T-helper 1 cell (primary cell): ENCODE results near the gene MACROH2A1.

Source experiments
- DNase-seq, 5 donors: peaks; one replicate each; pipeline ENCODE4 v3.0.0-alpha.2; 2012 to 2020

Gene MACROH2A1

GRCh38 chr5:135329066-135329912, 69.7 kb downstream of the MACROH2A1 start:
- DNase-seq, result no peak

GRCh38 chr5:135328128-135328687, 70.8 kb downstream of the MACROH2A1 start:
- DNase-seq, result no peak

DNA sequence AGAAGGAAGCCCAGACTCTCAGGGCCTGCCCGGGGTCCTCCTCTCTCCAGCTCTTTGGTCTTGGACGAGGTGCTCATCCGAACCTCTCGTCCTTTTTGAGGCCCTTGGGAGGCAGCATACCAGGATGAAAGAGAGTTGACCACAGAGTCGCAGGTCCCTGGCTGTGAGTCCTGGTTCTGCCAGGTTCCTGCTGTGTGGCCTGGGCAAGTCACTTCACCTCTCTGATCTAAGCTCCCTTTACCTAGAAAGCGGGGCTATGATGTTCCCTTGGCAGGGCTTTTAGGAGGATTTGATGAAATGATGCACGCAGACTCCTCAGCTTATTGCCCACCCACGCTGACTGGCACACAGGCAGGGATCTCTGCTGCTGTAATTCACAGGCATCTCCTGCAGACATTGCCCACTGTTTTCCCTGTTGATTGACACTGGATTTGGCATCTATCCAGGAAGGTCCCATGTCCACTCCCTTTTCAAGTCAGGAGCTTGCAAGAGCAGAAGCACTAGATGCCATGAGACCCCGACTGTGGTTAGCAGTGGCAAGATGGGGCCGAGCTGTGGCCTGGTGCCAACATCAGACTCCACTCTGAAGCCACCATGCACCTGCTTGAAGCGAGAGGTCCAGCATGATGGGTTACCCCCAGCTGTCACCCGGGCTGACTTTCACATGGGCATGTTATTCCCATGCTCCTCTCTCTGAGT, 71.5 kb downstream of the MACROH2A1 start:
- DNase-seq, result no peak

- no peak for DNase-seq
Measured at GRCh38 chr5:135326296-135327254, 72.5 kb downstream of the MACROH2A1 start.

DNA sequence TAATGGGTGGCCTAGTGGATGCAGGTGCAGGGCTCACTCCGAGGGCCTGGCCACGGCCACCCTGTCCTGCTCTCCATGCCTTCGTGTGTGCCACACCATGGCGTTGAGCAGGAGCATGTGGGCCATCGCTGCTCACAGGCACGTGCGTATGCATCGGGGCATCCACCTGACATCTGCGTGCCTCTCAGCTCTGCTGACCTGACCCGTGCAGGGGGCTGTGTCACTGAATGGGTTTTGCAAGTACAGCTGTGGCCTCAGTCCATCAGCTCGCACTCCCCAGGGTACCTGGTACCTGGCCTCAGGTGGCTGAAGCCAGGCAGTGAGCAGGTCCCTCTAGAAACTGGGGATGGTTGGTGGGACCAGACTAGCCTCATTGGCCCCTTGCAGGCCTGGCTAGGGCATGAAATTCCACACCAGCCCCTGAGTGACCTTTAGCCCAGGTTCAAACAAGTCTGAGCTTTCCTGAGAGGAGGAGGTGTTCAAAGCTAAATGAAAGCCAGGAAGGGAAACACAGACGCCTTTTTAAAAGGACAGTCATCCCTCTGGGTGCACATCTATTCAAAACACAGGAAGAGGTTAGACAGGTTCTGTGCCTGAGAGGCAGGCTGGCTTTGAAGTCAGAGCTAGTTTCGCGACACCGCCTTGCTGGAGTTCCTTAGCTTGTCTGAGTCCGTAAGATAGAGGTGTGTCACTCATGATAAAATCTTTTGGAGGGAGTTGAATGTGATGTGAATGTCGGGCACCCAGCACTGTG, 74.0 kb downstream of the MACROH2A1 start:
- peak in 2 of 5 donors; percentile 18 to 46 for DNase-seq

- no peak for DNase-seq
Measured at GRCh38 chr5:135324160-135324559, 74.9 kb downstream of the MACROH2A1 start.

DNA sequence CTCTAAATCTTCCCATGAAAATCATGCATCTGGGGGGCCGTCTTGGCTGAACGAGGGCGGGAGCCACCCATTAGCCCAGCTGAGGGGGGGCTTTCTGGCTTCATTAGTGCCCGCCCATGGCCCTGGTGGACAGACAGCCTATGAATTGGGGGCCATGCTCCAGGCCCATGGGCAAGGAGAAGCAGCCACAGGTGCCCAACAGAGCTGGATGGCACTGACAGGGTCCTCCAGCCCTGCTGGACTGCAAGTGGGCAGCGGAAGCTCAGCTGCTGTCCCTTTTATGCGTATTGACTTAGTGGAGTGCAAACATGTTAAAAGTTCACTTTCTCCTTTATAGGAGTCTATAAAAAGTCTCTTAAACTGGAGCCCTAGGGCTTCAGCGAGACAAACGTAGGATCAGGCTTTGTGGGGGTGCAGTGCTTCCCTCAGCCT, 75.3 kb downstream of the MACROH2A1 start:
- DNase-seq, result no peak

GRCh38 chr5:135323227-135323626, 75.8 kb downstream of the MACROH2A1 start:
- no peak for DNase-seq

DNA sequence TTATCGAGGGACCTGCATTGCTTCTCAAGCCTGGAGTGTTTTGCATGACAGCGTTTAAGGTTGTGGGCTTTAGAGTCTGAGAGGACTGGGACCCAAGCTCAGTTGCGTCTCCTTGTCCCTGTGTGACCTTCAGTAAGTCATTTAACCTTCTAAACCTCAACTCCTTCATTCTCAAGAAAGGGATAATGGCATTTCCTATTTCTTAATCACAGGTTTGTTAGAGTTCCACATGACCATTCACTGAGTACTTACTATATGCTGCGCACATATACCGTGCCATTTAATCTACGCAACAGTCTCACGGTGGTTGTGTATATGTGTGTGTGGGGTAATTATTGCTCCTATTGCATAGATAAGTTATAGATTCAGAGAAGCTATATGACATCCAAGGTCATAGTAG, 76.3 kb downstream of the MACROH2A1 start:
- DNase-seq, result no peak

DNA sequence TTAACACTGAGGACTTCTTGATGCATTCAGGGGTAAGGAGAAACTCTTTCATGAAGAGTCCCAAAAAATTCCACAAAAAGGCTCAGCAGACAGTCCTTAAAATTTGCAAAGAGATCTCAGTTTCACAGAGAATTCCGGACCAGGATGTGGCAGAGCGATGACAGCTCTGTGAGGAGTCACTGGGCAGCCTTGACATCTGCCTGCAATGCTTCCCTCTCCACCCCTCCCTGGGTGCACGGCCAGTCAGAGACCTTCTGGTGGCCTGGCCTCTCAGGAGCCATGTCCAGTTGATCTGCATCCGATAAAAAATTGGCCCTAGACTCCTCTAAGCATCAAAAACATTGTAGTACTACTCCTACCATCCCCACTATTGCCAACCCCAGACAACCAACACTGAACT, 76.8 kb downstream of the MACROH2A1 start:
- no peak for DNase-seq

DNA sequence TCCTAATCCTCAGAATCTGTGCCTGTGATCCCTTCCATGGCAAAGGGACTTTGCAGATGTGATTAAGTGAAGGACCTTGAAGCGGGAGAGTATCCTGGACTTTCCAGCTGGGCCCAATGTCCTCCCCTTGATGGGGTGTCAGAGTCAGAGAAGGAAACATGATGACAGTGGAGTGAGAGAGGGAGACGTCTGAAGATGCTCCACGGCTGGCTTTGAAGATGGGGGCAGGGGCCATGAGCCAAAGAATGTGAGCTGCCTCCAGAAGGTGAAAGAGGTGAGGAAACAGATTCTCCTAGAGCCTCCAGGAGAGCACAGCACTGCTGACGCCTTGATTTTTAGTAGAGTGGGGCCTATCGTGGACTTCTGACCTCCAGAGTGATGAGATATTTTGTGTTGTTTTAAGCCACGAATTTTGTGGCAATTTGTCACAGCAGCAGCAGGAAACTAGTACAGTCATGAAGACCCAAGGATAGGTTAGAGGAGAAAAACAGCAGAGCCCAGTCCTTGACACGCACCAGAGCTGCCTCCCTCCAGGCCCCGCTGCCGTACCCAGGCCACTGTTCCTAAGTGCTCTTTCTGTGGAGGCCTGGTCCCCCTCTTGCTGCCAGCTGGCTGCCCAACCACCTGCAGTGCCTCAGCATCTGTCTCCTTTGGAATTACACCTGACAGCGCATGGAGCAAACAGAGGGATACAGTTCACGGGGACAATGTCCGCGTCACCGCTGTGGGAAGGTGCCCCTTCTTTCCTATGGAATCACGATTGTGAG, 78.1 kb downstream of the MACROH2A1 start:
- no peak for DNase-seq

GRCh38 chr5:135319928-135320606, 79.0 kb downstream of the MACROH2A1 start:
- DNase-seq, result no peak

DNA sequence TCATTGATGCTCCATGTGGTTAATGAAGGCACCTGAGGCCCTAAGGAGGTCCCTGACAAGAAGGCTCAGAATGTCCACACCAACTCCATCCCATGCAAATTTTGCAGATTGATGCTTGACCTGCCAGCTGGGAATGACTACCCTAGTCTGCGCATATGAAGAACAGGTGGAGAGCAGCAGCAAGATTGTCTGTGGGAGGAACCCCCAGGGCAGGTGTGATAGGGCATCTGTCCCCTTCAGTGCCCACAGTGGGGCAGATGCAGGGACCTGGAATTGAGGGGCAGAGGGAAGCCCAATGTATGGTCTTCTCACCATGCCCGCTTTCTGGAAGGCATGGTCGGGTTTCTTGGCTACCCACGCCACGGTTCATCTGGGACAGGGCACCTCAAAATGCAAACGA, 79.6 kb downstream of the MACROH2A1 start:
- no peak for DNase-seq

DNA sequence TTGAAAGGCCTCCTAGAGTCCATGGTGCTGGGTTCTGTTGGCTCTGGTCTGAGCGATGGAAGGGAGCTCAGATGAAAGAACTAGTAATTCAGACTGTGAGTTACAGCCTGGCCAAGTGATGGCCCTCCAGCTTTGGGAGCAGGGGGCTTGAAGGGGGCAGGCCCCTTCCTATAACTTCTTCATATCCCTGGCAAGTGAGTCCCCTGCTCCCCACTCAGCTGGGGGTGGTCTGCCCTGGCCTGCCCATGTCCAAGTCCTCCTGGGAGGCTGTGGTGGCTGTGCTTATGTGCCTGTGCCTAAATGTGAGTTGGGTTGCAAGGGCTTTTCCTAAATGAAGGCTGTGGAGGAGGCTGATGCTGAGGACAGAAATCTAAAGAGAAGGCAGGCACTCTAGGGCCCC, 80.1 kb downstream of the MACROH2A1 start:
- no peak for DNase-seq

DNA sequence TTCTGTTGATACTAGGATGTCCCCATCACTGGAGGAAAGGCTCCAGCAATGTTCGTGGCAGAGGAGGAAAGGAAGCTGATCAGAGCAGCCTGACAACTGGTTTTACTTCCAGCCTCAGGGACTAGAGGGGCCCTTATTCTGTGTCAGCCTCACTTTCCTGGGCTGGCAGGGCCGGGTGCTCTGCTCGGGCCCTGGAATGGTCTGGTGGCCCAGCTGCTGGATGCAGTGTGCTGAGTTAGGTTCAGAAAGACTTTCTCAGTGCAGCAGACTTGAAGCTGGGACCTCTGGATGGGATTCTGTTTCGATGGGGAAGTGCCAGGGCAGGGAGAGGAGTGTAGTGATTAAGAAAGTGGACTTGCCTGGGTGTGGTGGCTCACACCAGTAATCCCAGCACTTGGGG, 81.0 kb downstream of the MACROH2A1 start:
- no peak for DNase-seq

DNA sequence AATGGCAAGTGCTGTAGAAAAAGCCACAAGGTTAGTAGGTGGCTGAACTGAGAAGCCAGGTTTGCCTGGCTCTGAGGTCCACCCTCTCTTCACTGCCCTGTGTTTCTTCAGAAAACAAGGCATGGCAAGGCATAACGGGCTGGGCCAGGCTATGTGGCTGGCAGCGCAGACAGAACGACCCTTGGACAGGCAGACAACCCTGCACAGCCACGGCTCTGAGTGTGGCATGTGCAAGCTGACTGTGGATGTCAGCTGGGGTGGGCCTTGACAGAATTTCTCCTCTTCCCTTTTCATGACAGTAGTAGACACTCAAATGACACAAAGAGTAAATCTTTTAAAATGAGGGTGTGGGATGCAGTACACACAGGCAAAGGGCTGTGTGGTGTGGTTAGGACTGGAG, 81.7 kb downstream of the MACROH2A1 start:
- no peak for DNase-seq

GRCh38 chr5:135315386-135315785, 83.6 kb downstream of the MACROH2A1 start:
- DNase-seq, result no peak

DNA sequence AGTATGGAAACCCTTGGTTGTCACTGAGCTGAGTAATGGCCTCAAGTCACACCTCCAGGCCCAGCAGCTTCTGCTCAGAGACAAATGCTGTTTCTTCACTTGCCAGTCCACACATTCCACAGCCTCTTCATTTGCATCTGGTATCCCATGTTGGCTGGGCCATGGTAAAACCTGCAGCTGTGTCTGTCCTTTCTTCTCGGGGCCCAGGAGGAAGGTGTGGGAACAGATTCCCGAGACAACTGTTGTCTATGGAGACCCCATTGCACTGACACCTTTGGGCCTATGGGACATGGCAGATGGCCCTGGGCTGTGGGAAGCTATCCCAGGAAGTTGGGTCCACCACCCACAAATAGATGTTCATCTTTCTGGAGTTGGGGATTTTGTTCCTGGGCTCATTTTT, 85.1 kb downstream of the MACROH2A1 start:
- DNase-seq, result no peak

- DNase-seq, result peak in 1 of 5 donors; percentile 17
Measured at GRCh38 chr5:135313405-135313804, 85.6 kb downstream of the MACROH2A1 start.

- no peak for DNase-seq
Measured at GRCh38 chr5:135312255-135312935, 86.6 kb downstream of the MACROH2A1 start.
